Measurements from ENCODE around the gene FBXW9. TPM values are rescaled to one million over a fixed set of nuclear protein-coding genes. Genes with fewer than 3 reads are reported as not detected.
"Not testable (repeated sequence)": the region's sequence is repeated elsewhere in the genome, so short reads cannot be mapped to it uniquely, and the experiment has no call there.

Gene FBXW9
- polyA plus RNA-seq, 5 donors: 7.9 to 14.1 (median 10.1) TPM

DNA sequence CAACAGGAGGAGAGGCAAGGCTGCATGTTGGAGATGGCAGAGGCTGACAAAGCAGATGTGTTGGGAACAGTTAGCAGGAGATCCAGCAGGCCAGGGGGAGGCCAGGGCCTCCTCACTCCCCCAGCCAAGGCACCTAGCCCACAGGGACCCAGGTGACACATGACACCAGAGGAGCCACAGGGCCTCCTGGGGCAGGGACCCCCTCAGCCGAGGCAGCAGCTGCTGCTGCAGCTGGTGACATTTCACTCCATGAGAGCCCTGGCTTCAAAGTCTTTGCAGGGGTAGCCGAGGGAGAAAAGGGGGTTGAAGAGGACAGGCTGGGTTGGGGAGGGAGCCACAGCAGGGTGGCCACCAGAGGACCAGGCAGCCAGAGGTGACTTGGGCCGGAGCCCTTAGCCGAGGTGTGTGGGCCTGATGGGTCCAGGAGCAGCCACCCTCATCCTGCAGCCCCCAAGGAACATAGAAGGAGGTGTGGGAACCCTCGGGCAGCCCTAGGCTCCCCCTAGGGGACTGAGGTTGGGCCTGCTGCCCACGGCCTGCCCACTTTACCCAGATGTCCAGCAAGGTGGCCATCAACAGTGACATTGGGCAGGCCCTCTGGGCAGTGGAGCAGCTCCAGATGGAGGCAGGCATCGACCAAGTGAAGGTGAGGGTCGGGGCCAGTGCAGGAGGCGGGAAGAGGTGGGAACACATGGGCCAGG is 8.8 kb downstream of the FBXW9 start, which contains the start of gene GNG14:
GNG14 (plus strand) TSS at position 503 of the 701 bp plus-strand sequence; CDS start at position 554, 51 bp downstream.
- DNase-seq: no peak

- DNase-seq: no peak
These were observed 10.6 kb downstream of the FBXW9 start for GRCh38 chr19:12685831-12686230.

DNA sequence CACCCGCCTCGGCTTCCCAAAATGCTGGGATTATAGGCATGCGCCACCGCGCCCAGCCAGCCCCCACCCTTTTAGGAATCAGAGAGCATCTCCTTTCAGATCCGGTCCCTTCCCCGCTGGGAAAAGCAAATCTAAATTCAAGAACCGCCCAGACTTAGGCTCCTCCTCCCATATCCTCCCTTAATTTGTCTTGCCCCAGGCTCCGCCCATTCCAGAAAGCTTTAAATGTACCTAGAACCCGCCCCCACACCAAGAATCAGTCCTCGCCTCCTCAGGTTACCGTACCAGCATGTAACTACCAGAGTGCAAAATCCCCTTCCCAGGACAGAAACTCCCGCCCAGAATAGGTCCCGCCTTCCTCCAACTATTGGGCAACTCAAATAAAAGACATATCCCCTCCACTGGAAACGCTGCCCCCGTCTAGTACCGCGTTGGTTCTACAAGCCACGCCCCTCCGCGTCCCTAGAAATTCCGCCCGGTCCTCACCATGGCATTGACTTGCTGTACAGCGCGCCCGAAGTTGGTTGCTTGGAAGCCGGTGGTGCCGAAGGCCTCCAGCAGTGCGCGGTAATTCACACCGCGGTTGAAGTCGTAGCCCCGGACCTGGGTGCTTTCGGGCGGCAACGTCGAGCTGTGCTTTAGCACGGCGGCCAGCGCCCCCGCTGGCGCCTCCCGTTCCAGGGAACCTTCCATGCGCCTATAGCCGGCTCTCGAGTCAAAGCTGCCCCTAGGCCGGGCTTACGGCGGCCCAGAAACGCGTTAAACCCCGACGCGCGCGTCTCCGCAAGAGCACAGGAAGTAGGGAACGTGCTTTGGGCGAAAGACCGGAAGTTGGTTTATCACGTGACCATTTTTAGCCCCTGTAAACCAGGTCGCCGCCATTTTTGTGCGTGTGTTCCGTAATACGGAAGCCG is 15.1 kb downstream of the FBXW9 start, which contains the start of gene DHPS:
DHPS (minus strand) TSS at position 807 of the 914 bp plus-strand sequence; CDS start at position 693, 114 bp downstream.
- peak; percentile 94 to 95 for DNase-seq

DNA sequence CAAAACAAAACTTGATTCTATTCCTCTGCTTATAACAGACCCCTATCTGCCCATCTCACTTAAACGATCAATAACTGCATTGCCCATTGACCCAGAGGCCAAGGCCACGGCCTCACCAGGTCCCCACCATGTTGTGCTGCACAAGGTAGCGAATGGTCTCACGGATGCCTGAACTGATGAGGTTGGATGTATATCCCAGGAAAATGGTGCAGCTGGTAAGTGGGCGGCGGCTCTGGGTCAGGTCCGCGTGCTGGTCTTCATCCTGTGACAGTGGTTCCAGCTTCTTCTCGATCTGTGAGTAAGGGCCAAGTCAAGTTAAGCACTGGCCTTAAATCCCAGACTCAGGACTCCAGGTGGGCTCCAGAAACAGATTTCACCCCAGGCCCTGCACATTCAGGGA is 16.4 kb downstream of the FBXW9 start:
- DNase-seq: no peak

DNA sequence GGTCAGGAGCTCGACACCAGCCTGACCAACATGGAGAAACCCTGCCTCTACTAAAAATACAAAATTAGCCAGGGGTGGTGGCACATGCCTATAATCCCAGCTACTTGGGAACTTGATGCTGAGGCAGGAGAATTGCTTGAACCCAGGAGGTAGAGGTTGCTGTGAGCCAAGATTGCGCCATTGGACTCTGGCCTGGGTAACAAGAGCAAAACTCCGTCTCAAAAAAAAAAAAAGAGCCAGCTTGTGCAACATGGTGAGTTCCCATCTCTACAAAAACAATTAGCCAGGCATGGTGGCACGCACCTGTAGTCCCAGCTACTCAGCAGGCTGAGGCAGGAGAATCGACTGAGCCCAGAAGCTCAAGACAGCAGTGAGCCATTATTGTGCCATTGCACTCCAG is 18.4 kb downstream of the FBXW9 start:
- not testable (repeated sequence) for DNase-seq

- no peak for DNase-seq
These were observed 19.5 kb downstream of the FBXW9 start for GRCh38 chr19:12676928-12677327.

GRCh38 chr19:12676384-12676792 is 20.0 kb downstream of the FBXW9 start:
- peak; percentile 36 to 53 for DNase-seq

- no peak for DNase-seq
These were observed 20.5 kb downstream of the FBXW9 start for GRCh38 chr19:12675940-12676339.

GRCh38 chr19:12675399-12675798 is 21.0 kb downstream of the FBXW9 start:
- DNase-seq: no peak

- DNase-seq: no peak
These were observed 23.7 kb downstream of the FBXW9 start for GRCh38 chr19:12672744-12673143.

- no peak for DNase-seq
These were observed 26.1 kb downstream of the FBXW9 start for GRCh38 chr19:12670159-12670928.

GRCh38 chr19:12669270-12670158 is 26.9 kb downstream of the FBXW9 start:
- DNase-seq: peak; percentile 83 to 86

DNA sequence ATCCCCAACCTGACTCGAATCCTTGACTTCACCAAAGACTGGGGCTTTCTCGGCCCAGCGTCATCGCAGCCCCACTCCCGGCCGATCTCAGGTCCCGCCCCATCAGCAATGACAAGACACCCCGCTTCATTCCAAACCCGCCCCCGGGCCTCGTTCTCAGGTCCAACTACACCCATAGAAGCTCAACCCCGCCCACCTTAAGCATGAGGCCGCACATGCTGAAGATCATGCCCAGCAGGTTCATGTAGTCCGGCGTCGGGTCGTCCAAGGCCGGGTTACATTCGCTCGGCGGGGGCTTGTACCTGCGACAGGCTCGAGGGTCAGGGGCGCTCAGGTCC is 27.5 kb downstream of the FBXW9 start:
- DNase-seq: no peak

GRCh38 chr19:12668346-12668745 is 28.1 kb downstream of the FBXW9 start:
- no peak for DNase-seq

GRCh38 chr19:12667731-12668302 is 28.6 kb downstream of the FBXW9 start:
- DNase-seq: no peak

- peak; percentile 72 to 73 for DNase-seq
These were observed 30.0 kb downstream of the FBXW9 start, which contains the start of the genes MAN2B1 and WDR83 for GRCh38 chr19:12666265-12667048. Gene MAN2B1 (minus strand): TSS chr19:12666742. CDS start chr19:12666701, 41 bp downstream. Gene WDR83 (plus strand): TSS chr19:12666807. CDS start chr19:12669791, 2,984 bp downstream.

GRCh38 chr19:12665671-12666264 is 30.7 kb downstream of the FBXW9 start:
- no peak for DNase-seq

DNA sequence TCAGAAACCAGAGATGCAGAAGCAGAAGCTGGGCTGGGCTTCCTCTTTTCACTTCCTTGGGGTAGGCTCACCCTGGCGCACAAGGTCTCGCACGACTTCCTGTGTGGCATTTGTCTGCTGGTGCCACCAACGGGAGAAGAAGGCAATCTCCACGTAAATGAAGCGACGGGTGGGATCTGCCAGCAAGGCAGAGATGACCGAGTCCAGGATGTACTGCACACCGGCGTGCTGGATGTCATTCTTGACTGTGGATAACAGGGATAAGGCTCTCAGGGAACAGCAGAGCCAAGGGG is 31.2 kb downstream of the FBXW9 start:
- no peak for DNase-seq
